Smooth muscle cell of the brain vasculature (primary cell): Measurements from ENCODE around the gene PSMD8.
"Not testable (repeated sequence)": the region's sequence is repeated elsewhere in the genome, so short reads cannot be mapped to it uniquely, and the experiment has no call there.

Experiments
- DNase-seq: peaks from one replicate; pipeline ENCODE4 v3.0.0-alpha.2; 2012; ENCODE audit warnings: low read depth, low spot score

Gene PSMD8

DNA sequence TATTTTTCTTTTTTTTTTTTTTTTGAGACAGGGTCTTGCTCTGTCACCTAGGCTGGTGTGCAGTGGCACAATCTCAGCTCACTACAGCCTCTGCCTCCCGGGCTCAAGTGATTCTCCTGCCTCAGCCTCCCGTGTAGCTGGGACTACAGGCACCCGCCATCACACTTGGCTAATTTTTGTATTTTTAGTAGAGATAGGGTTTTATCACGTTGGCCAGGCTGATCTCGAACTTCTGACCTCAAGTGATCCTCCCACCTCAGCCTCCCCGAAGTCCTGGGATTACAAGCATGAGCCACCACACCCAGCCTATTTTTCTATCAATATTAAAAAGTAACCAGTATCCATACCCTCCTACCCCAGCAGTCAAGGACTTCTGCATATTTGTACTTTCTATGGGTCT is 36.0 kb downstream of the PSMD8 start:
- not testable (repeated sequence) for DNase-seq

- no peak for DNase-seq
Observed at GRCh38 chr19:38411041-38411712, 36.8 kb downstream of the PSMD8 start.

DNA sequence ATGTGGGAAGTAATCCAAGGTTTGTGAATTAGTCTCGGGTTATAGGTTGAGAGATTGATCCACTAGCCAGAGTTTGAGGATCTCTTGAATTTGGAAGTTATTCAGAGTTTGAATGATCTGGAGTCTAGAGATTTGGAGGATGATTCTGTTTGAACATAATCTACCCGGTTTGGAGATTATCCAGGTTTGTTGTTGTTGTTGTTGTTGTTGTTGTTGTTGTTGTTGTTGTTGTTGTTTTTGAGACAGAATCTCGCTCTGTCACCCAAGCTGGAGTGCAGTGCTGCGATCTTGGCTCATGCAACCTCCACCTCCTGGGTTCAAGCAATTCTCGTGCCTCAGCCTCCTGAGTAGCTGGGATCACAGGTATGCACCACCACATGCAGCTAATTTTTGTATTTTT is 37.5 kb downstream of the PSMD8 start:
- not testable (repeated sequence) for DNase-seq

DNA sequence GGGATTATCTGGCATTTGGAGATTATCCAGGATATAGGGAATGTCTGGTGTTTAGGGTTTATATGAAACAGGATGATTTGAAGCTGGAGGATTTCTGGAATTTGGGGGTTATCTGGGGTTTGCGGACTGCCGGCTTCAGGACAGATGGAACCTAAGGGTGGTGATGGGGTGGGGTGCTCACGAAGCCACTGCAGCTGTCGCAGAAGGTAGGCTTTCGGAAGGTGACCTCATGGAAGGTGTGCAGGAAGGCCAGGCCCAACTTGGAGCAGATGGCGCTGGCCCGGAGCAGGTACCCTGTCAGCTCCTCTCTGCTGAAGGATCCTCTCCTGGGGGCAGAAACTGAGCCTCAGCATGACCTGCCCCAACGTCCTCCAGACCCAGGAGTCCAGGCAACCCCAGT is 38.1 kb downstream of the PSMD8 start:
- DNase-seq, result no peak

- DNase-seq, result no peak
Observed at GRCh38 chr19:38412961-38413360, 38.6 kb downstream of the PSMD8 start.

GRCh38 chr19:38413416-38413815 is 39.0 kb downstream of the PSMD8 start:
- no peak for DNase-seq

- DNase-seq, result no peak
Observed at GRCh38 chr19:38417146-38417543, 42.8 kb downstream of the PSMD8 start.

- no peak for DNase-seq
Observed at GRCh38 chr19:38417544-38418506, 43.5 kb downstream of the PSMD8 start.

DNA sequence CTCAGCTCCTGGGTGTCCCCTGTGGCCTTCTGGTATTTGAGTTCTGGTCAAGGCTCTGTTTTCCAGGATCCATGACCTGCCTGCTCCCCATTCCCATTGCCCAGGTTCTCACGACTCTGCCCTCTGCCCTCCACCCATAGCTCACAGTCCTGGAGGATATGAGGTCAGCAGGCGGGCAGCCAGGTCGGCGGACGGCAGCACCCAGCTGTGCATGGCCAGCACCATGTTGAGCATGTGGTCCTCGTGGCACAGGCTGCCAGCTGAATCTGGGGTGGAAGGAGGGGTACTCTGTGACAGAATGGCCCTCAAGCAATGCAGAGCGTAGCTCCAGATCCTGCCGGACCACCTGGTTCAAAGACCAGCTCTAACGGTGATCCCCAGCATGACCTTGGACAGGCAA is 46.6 kb downstream of the PSMD8 start:
- DNase-seq, result no peak

- DNase-seq, result no peak
Observed at GRCh38 chr19:38421856-38422255, 47.5 kb downstream of the PSMD8 start.

DNA sequence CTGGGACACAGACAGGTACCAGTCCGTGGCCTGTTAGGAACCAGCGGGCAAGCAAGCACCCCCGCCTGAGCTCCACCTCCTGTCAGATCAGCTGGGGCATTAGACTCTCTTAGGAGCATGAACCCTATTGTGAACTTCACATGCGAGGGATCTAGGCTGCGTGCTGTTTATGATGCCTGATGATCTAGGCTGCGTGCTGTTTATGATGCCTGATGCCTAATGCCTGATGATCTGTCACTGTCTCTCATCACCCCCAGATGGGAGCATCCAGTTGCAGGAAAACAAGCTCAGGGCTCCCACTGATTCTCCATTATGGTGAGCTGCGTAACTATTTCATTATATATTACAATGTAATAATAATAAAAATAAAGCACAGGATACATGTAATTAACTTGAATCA is 48.1 kb downstream of the PSMD8 start:
- no peak for DNase-seq

DNA sequence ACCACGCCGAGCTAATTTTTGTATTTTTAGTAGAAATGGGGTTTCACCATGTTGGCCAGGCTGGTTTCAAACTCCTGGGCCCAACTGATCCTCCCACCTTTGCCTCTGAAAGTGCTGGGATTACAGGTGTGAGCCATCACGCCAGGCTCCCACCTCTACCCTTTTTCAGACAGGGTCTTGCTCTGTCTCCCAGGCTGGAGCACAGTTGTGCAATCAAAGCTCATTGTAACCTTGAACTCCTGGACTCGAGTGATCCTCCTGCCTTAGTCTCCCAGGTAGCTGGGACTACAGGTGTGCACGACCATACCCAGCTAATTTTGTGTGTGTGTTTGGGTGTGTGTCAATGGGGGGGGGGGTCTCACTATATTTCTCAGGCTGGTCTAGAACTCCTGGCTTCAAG is 49.9 kb downstream of the PSMD8 start:
- DNase-seq, result no peak

DNA sequence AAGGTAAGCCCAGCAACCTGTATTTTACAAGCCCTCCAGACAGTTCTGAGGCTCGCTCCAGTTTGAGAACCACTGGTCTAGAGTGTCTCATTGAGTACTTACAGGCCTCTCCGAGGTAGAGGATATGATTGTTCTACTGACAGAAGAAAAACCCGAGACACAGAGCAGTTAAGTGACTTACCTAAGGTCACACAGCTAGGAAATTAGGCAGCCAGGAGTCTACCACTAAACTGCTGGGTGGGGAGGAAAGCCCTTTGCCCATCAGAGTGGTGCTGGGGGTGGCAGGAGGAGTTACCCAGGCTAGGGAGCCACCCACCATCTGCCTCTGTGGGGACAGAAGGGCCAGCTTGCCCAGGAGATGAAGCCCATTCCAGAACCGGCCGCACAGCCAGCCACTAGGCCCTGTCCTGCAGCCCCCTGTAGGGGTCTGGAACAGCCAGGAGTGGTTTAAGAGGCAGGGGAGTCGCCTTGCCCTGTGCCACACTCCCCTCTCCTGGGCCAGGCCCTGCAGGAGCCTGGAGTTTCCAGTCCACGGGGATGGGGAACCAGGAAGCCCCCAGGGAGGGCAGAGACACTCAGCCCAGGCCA is 50.9 kb downstream of the PSMD8 start:
- DNase-seq, result no peak

DNA sequence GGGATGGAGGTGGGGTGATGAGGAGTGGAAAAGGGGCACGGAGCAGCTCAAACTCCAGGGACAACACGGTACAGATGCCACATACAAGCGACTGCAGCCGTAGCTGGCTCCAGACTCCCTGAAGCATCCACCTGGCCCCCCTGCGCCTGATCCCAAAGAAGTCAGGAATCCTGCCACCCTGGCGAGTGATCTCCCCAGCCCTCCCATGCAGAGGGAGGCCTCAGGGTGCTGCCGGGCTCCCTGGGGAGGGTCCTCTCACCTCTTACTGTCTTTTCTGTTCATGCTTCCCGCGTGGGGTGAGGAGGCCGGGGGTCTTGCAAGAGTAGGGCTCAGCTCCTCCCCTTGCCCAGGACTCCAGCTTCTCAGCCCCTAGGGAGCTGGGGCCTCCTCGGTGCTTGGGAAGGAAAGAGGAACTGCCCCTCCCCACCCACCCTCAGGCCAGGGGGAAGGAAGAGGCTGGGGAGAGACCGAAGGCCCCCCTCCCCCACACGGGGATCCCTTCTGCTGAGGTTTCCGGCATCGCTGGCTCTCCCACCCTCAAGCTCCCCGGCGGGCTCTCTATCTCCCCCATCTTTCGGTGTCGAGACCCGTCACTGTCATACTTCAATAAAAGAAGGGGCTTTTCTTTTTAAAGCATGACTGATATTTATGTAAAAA is 51.6 kb downstream of the PSMD8 start, which contains the start of gene RASGRP4:
Gene RASGRP4 (minus strand): TSS at position 410 of the 657 bp plus-strand sequence. CDS start 128 bp downstream, at position 282.
- no peak for DNase-seq

DNA sequence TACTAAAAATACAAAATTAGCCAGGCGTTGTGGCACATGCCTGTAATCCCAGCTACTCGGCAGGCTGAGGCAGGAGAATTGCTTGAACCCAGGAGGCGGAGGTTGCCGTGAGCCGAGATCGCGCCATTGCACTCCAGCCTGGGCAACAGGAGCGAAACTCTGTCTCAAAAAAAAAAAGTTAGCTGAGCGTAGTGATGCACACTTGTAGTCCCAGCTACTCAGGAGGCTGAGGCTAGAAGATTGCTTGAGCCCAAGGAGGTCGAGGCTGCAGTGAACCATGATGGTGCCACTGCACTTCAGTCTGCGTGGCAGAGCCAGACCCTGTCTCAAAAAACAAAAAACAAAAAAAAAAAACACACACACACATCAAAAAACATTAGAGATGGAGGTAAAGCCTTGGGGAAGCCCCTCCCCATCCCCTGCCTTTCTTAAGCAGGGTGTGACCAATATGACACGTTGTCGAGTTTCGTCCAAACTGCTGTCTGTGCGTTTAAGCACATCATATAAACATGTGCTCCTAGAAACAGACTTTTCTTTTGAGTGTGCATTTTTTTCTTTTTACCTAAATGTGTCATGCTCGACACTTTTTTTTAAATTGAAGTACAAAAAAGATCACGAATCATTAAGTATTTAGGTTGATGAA is 52.8 kb downstream of the PSMD8 start:
- DNase-seq, result not testable (repeated sequence)

GRCh38 chr19:38429055-38429810 is 54.9 kb downstream of the PSMD8 start:
- no peak for DNase-seq

- no peak for DNase-seq
Observed at GRCh38 chr19:38429811-38430156, 55.4 kb downstream of the PSMD8 start.

DNA sequence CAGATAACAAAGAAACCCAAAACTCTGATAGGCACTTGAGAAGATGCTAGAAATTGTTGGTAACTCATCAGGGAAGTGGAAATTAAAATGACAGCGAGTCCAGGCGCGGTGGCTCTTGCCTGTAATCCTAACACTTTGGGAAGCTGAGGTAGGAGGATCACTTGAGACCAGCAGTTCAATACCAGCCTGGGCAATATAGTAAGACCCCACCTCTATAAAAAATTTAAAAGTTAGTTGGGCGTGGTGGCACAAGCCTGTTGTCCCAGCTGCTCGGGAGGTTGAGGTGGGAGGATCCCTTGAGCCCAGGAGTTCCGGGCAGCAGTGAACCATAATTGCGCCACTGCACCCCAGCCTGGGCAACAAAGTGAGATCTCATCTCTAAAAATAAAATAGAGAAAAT is 56.6 kb downstream of the PSMD8 start:
- no peak for DNase-seq

DNA sequence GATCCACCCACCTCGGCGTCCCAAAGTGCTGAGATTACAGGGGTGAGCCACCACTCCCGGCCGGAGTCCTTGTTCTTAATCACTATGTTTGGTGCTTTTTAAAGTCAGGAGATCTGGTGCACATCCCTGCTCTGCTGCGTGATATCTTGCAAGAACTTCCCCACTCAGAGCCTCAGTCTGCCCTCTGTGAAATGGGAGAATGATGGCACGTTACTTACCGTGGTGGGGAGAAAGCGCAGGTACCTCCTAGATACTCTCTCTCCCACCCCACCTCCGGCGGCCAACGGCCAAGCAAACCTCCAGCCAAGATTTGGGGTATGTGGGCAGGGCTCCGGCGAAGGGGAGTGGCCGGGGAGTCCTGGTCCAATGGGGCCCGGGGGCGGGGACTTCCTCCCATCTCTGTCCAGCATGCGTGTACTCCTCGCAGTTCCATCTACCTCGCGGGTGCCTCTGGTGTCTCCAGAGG is 58.9 kb downstream of the PSMD8 start, which contains the start of gene RYR1:
Gene RYR1 (plus strand): TSS at position 424 of the 466 bp plus-strand sequence. CDS start 139 bp downstream, outside the sequence.
- no peak for DNase-seq
